ENCODE measurements around the gene AOX1.

GRCh38 chr2:200604571-200605255 is 18.9 kb downstream of the AOX1 start:
- no peak for TF ChIP-seq CTCF (IDR thresholded peaks at IDR 0.05)
- no peak for TF ChIP-seq ZFX (IDR thresholded peaks at IDR 0.05; ENCODE audit: borderline replicate concordance)
